Esophagus (tissue), 2 donors: ENCODE measurements around the gene SLIT1. TPM values are rescaled to one million over a fixed set of nuclear protein-coding genes. Genes with fewer than 3 reads are reported as not detected.

ENCODE experiments used
- H3K27ac ChIP-seq, 2 donors: one replicate each; pipeline ENCODE4 v1.5.1; 2013; ENCODE audit warnings: low read depth in 2 of 2, mild to moderate bottlenecking in 2 of 2, inconsistent platforms in 1 of 2, low read length in 1 of 2, moderate library complexity in 1 of 2
- H3K27me3 ChIP-seq, 2 donors: one replicate each; pipeline ENCODE4 v1.6.1; 2013; ENCODE audit warnings: low read length in 2 of 2, control low read depth in 1 of 2, mild to moderate bottlenecking in 1 of 2; ENCODE audit not compliant: insufficient read depth in 2 of 2, control insufficient read depth in 1 of 2
- H3K36me3 ChIP-seq, 2 donors: one replicate each; pipeline ENCODE4 v1.6.1; 2013; ENCODE audit warnings: low read length in 1 of 2; ENCODE audit not compliant: control insufficient read depth in 2 of 2, insufficient read depth in 2 of 2
- H3K4me1 ChIP-seq, 2 donors: one replicate each; pipeline ENCODE4 v1.6.1; 2013; ENCODE audit warnings: low read length in 1 of 2; ENCODE audit not compliant: control insufficient read depth in 2 of 2, insufficient read depth in 2 of 2
- H3K4me3 ChIP-seq, 2 donors: one replicate each; pipeline ENCODE4 v1.5.1; 2013; ENCODE audit warnings: low read length in 2 of 2, mild to moderate bottlenecking in 2 of 2, low read depth in 1 of 2, moderate library complexity in 1 of 2
- H3K9me3 ChIP-seq, 2 donors: one replicate each; pipeline ENCODE4 v1.6.1; 2013; ENCODE audit warnings: mild to moderate bottlenecking in 2 of 2, low read depth in 1 of 2, low read length in 1 of 2, moderate library complexity in 1 of 2; ENCODE audit not compliant: control insufficient read depth in 2 of 2, insufficient read depth in 1 of 2
- WGBS, 2 donors: extraction: QIAGEN DNeasy Blood & Tissue Kit; methylation state at CpG; one replicate each; pipeline ENCODE4 v1.1.7; 2013; 5-methylcytosine and 5-hydroxymethylcytosine counted together
- polyA plus RNA-seq, 2 donors: library from polyadenylated mRNA; stranded (reverse); fragments of 200-250 nt; gene quantifications; one replicate each; pipeline ENCODE4 v1.2.3, GENCODE V29; 2013
- donor health status: healthy with polysubstance abuse.
- donor health status: Bipolar disorder and iron deficiency.

The SLIT1 gene
- polyA plus RNA-seq, 2 donors, result 0.02 TPM

GRCh38 chr10:97138174-97138573 is 47.6 kb downstream of the SLIT1 start:
- no peak overlapping the region for H3K27ac ChIP-seq
- H3K36me3 ChIP-seq, result no peaks in the 10 kb centered on the region
- peaks cover 0 to 7% of the 10 kb centered on the region in 2 donors for H3K27me3 ChIP-seq
- H3K4me1 ChIP-seq, result peaks cover 0 to 3% of the 10 kb centered on the region in 2 donors
- WGBS, 2 donors, result 73 to 81% methylated on average over 15 of the region's 15 CpGs
- no peaks in the 10 kb centered on the region for H3K9me3 ChIP-seq
- H3K4me3 ChIP-seq, result no peak overlapping the region

- Histone ChIP-seq H3K36me3 (no peaks in the 10 kb centered on the region), H3K4me3 (no peak overlapping the region), H3K27me3 (peaks cover 0 to 7% of the 10 kb centered on the region in 2 donors), H3K27ac (no peak overlapping the region), H3K4me1 (peaks cover 0 to 3% of the 10 kb centered on the region in 2 donors), H3K9me3 (no peaks in the 10 kb centered on the region)
- 82 to 88% methylated on average over 3 of the region's 3 CpGs for WGBS, 2 donors
Observed at GRCh38 chr10:97136756-97137155, 49.0 kb downstream of the SLIT1 start.

GRCh38 chr10:97135464-97135863 is 50.3 kb downstream of the SLIT1 start:
- Histone ChIP-seq H3K9me3 (no peaks in the 10 kb centered on the region), H3K4me1 (no peaks in the 10 kb centered on the region), H3K27ac (no peak overlapping the region), H3K27me3 (peaks cover 0 to under 1% of the 10 kb centered on the region in 2 donors), H3K4me3 (no peak overlapping the region), H3K36me3 (no peaks in the 10 kb centered on the region)
- WGBS, 2 donors, result 65 to 73% methylated on average over 11 of the region's 11 CpGs

GRCh38 chr10:97134983-97135382 is 50.8 kb downstream of the SLIT1 start:
- WGBS, 2 donors, result 76 to 86% methylated on average over 15 of the region's 15 CpGs
- Histone ChIP-seq H3K27ac (no peak overlapping the region), H3K4me1 (no peaks in the 10 kb centered on the region), H3K27me3 (no peaks in the 10 kb centered on the region), H3K9me3 (no peaks in the 10 kb centered on the region), H3K36me3 (no peaks in the 10 kb centered on the region), H3K4me3 (no peak overlapping the region)

GRCh38 chr10:97134110-97134509 is 51.6 kb downstream of the SLIT1 start:
- no peak overlapping the region for H3K27ac ChIP-seq
- WGBS, 2 donors, result 77 to 83% methylated on average over 11 of the region's 11 CpGs
- H3K36me3 ChIP-seq, result no peaks in the 10 kb centered on the region
- no peaks in the 10 kb centered on the region for H3K27me3 ChIP-seq
- no peaks in the 10 kb centered on the region for H3K9me3 ChIP-seq
- H3K4me1 ChIP-seq, result no peaks in the 10 kb centered on the region
- no peak overlapping the region for H3K4me3 ChIP-seq

DNA sequence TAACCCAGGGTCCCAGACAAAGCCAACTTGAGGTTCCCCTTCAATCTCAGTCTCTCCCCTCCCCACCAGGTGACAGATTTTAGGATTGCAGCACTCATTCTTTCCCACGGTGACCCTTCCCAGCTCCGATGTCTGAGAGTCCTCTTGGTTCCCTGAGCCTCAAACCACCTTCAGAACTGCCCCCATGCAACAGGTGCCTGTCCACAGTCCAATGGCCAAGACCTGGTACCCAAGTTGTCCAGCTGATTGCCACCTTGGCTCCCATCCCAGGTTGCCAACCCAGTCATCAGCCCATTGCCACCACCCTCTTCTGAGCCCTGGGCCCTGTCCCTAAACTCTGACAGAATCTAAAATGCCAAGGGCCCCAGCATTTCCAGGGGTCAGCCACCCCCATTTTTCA is 53.5 kb downstream of the SLIT1 start:
- Histone ChIP-seq H3K27ac (no peak overlapping the region), H3K27me3 (no peaks in the 10 kb centered on the region), H3K4me3 (no peak overlapping the region), H3K36me3 (no peaks in the 10 kb centered on the region), H3K9me3 (no peaks in the 10 kb centered on the region), H3K4me1 (no peaks in the 10 kb centered on the region)
- WGBS, 2 donors, result 91 to 100% methylated on average over 2 of the region's 2 CpGs

GRCh38 chr10:97131666-97132065 is 54.1 kb downstream of the SLIT1 start:
- no peak overlapping the region for H3K27ac ChIP-seq
- H3K4me1 ChIP-seq, result no peaks in the 10 kb centered on the region
- no peak overlapping the region for H3K4me3 ChIP-seq
- no peaks in the 10 kb centered on the region for H3K36me3 ChIP-seq
- H3K27me3 ChIP-seq, result no peaks in the 10 kb centered on the region
- 58 to 72% methylated on average over 9 of the region's 9 CpGs for WGBS, 2 donors
- H3K9me3 ChIP-seq, result no peaks in the 10 kb centered on the region

GRCh38 chr10:97131181-97131628 is 54.6 kb downstream of the SLIT1 start:
- H3K9me3 ChIP-seq, result no peaks in the 10 kb centered on the region
- H3K4me1 ChIP-seq, result no peaks in the 10 kb centered on the region
- WGBS, 2 donors, result 85 to 89% methylated on average over 8 of the region's 8 CpGs
- H3K27ac ChIP-seq, result no peak overlapping the region
- no peak overlapping the region for H3K4me3 ChIP-seq
- no peaks in the 10 kb centered on the region for H3K36me3 ChIP-seq
- no peaks in the 10 kb centered on the region for H3K27me3 ChIP-seq

- Histone ChIP-seq H3K9me3 (no peaks in the 10 kb centered on the region), H3K4me1 (no peaks in the 10 kb centered on the region), H3K36me3 (no peaks in the 10 kb centered on the region), H3K27me3 (no peaks in the 10 kb centered on the region), H3K4me3 (no peak overlapping the region), H3K27ac (no peak overlapping the region)
- WGBS, 2 donors, result 52 to 55% methylated on average over 11 of the region's 11 CpGs
Observed at GRCh38 chr10:97129666-97130065, 56.1 kb downstream of the SLIT1 start.

DNA sequence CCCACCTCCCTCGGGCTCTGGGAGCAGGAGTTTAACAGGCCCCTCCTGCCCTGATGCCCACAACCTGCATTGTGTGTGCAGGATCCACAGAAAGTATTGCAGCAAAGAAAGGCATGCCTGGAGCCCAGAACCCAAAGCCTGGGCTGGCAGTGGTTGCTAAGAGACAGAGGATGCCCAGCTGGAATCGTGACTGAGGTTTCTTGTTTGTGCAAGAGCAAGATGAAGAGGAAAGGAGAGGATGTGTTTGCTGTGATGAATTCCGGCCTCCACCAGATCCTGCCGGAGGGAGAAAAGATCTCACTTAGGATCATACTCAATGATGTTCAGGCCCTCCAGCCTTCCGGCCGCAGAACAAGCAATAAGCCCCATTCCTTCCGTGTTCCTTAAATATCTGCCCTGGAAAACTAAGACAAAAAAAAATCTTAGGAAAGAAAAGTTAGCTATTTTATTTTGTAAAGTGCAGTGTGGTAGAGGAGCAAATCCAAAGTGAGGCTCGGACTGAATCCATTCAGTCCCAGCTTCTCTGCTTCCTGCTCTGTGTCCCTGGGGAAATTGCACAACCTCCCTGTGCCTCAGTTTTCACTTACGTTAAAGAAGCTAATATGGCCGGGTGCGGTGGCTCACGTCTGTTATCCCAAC is 57.1 kb downstream of the SLIT1 start:
- WGBS, 2 donors, result 67 to 75% methylated on average over 12 of the region's 12 CpGs
- Histone ChIP-seq H3K27ac (no peak overlapping the region), H3K27me3 (no peaks in the 10 kb centered on the region), H3K4me3 (no peak overlapping the region), H3K9me3 (no peaks in the 10 kb centered on the region), H3K36me3 (no peaks in the 10 kb centered on the region), H3K4me1 (no peaks in the 10 kb centered on the region)
